NCI-H2107 (cell line): Measurements from ENCODE around the gene RPL10.

ENCODE experiments used
- DNase-seq: peaks from one replicate; lab custom pipeline; 2025; lab: John Stamatoyannopoulos, UW

RPL10 gene

GRCh38 chrX:154397888-154398667, at the start of gene RPL10:
Gene RPL10, plus strand, starts transcription at chrX:154398377. Its CDS starts 143 bp downstream, at chrX:154398520.
- DNase-seq: peak; percentile 92

- DNase-seq: no peak
Measured at GRCh38 chrX:154348646-154349358, 49.4 kb upstream of the RPL10 start.

DNA sequence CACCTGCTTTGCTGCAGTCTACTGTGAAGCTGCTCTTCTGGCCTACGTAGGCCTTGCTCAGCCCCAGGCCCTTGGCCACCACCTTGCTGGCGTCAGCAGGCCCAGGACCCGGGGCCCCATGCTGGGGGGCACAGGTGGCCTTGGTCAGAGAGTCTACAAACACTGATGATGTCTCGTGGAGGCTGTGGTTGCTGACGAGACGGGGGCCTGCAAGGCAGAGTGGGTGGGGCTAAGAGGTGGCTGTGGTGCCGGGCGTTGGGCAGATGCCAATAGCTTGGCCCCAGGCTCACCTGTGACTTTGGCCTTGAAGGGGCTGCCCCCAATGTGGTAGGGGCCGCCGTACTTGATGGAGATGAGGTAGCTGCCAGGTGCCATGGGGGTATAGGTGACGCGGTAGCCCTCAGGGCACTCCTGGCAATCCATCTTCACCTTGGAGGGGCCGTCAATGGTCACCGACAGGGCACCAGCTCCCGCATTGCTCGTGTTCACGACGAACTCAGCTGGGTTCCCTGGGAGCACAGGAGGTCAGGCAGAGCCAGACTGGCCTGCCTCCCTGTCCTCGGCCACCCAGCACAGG, 48.7 kb upstream of the RPL10 start:
- DNase-seq: no peak

GRCh38 chrX:154349979-154350378, 48.2 kb upstream of the RPL10 start:
- DNase-seq: no peak

DNA sequence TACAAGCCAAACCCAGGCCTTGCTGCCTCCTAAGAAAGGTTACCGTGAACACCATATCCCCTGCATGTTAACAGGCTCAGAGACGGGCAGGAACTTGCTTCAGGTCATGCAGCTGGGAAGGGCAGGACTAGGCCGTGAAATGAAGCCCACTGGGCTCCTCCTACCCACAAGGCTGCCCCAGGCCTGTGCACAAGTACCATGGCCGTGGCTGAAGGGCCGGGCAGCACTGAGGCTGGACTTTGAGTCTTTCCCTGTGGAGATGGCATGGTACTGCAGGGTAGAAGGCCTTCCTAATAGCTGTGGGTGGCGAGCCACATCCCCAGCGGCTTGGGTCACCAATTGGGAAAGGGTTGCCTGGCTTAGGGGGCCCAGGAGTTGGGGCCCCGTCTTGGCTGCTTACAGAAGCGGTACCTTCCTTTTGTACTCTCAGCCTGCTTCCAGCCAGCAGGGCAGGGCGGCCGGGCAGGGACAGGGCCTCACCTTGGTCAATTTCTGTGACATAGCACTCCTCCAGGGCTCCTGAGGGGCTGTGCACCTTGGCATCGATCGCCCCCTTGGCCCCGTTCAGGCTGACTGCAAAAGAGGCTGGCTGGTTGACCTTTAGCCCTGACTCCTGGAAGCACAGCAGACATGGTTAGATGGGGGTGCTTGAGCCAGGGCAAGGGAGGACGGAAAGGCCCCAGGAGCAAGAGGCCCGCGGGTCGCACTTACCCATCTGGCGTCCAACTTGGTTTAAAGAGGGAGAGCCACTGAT, 47.6 kb upstream of the RPL10 start:
- no peak for DNase-seq

DNA sequence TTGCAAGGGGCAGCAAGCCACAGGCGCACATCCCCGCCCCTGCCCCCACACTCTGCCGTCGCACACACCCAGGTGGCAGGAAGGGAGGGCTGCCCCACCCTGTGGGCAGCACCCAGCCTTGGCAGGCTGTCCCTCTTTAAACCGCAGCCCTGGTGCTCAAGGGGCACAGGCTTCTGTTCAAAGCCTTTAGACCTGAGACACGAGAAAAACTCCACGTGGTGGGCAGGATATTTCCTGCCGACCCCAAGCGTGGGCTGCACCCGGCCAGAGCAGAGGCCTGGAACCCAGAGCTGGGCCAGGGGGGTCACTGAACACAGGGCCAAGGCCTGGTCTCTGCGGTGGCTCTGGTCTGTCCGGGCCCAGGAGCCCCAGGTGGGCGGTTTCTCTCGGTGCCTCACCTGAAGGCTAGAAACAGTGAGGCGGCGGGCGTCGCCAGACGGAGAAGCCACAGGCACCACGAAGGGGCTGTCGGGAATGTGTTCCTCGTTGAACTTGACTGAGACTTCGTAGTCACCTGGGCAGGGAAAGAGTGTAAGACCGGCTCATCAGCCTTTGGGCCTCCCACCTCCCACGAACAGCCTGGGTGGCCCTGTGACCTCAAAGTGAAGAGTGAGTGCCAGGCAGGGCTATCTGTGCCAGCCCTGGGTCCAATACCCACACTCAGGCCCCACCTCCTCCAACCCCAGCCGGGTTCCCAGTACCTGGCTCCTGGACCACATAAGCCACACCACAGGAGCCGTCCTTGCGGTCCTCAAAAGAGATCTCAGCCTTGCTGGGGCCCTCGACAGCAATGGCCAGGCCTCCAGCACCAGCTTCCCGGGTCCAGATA, 46.8 kb upstream of the RPL10 start:
- no peak for DNase-seq

GRCh38 chrX:154352012-154352401, 46.2 kb upstream of the RPL10 start:
- no peak for DNase-seq

GRCh38 chrX:154352466-154352865, 45.7 kb upstream of the RPL10 start:
- no peak for DNase-seq

DNA sequence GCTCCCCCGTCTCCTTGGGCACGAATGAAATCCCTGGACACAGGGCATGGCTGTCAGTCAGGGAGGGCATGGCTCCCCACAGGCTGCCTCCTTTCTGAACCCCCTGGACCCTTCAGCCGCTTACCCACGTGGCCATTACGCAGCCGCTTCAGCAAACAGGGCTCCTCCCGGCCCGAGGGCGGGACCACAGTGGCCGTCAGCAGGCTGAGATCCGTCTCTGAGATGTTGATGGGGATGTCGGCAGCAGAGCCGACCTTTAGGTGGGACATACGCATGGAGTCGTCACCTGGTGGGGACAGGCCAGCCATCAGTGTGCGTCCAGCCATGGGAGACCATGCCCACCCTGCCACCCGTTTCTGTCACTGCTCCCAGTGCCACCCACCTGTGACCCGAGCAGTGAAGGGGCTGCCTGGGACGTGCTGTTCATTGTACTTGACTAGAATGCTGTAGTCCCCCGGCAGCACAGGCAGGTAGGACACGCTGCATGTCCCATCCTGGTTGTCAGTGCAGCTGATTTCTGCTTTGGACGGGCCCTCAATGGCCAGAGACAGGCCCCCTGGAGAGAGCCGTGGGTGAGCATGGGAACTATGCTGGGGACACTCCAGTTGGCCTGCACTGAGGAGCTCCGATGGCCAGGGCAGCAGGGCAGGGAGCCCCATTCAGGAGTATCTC, 44.9 kb upstream of the RPL10 start:
- no peak for DNase-seq

- DNase-seq: no peak
Measured at GRCh38 chrX:154354013-154354412, 44.2 kb upstream of the RPL10 start.

DNA sequence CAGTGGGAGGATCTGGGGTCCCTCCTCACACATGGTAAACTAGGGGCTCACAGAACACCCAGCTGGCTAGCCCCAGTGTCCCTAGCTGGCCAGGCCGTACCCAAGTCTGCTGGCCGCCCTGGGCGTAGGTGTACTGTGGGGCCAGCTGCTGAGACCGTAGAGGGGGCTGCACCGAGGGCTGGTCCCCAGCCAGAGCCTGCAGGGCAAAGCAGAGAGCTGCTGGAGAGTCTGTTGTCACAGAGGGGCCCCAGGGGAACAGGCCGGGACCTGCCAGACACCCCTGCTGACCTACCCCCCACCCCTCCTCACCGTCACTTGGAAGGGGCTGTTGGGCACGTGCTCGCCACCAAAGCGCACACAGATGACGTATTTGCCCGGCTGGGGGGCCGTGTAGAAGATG, 43.7 kb upstream of the RPL10 start:
- no peak for DNase-seq

- DNase-seq: no peak
Measured at GRCh38 chrX:154355094-154355775, 42.9 kb upstream of the RPL10 start.

- DNase-seq: no peak
Measured at GRCh38 chrX:154355776-154356140, 42.4 kb upstream of the RPL10 start.

DNA sequence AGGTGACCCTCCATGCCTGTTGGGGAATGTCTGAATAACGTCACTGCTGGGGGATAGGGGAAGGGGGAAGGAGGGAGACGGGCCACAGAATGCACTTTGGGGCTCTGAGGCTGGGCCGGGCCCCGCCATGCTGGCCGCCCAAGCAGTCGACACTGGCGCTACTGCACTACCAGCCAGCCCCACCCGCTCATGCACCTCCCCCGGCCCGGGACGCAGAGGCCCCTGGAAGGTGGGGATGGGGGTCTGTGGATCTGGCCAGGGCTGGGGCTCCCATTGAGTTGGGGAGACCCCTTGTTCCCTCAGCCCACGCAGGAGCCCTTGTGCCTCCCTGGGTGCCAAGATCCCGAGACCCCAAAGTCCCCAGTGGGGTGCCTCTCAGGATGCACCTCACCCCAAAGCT, 41.6 kb upstream of the RPL10 start:
- no peak for DNase-seq

DNA sequence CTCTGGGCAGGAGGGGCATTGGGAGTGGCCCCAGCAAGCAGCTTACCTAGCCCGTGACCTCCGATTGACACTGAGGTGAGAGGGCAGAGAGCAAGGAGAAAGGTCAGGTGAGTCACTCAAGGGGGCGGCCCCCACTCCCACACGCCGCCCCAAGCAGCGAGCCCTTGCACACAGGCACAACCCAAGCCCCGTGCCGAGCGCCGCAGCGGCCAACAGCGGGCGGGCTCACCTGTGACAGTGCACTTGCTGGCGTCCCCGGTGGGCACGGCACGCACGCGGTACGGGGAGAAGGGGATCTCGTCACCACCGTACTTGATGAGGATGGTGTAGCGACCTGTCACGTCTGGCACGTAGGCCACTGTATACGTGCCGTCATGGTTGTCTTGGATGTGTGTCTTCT, 41.0 kb upstream of the RPL10 start:
- DNase-seq: no peak

DNA sequence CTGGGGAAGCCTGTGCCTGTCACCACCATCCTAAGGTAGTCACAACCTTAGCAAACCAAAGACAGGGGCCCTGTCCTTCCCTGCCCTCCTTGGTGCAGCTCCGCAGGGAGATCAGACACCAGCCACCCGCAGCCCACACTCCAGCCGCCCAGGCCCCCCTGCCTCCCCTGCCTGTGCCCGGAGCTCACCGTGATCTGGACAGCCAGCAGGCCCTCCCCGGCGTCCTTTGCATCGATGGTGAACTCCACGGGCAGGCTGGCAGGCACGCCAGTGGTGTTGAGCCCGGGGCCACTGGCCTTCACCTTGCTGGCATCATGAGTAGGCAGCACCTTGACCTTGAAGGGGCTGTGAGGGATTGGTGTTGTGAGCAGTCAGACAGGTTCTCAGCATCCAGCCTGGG, 40.2 kb upstream of the RPL10 start:
- DNase-seq: no peak

DNA sequence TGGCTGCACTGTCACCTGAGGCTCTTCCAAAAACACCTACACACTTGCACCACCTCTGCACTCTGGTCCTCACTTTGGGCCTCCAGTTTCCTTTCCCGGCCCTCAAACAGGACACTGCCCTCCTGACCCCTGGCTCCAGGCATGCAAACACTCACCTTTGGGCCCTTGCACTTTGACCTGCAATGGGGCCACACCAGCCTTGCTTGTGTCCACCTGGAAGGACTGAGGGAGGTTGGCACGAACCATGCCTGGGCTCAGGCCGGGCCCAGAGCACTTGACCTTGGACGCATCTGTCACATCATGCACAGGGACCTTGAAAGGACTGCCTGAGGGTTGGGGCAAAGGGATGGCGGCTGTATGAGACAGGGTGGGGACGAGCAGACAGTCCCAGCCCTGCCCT, 39.3 kb upstream of the RPL10 start:
- no peak for DNase-seq

GRCh38 chrX:154359362-154360154, 38.6 kb upstream of the RPL10 start:
- DNase-seq: no peak

DNA sequence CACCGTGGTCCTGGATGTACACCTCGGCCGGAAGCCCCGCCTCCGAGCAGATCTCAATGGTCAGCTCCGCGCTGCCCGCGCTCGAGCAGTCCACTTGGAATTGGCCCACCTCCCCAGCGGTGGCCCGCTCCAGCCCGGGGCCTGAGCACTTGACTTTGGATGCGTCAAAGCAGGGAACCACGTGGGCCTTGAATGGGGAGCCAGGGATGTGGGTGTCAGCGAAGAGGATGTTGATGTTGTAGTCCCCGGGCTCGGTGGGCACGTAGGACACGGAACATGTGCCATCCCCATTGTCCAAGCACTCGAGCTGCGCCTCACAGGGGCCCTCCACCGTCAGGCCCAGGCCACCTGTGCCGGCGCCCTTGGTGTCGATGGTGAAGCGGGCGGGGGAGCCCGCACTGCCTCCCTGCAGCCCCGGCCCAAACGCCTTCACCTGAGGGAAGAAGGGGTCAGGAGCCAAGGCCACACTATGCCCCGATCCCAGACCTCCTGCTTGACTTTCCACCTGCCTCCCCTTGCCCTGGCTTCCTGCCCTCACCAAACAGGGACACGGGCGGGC, 37.9 kb upstream of the RPL10 start:
- DNase-seq: no peak
